ENCODE measurements around the gene SCN10A.

The SCN10A gene

GRCh38 chr3:38720465-38720864 is 95.6 kb downstream of the SCN10A start:
- DNase-seq (ENCODE audit: low read depth) = no peak

GRCh38 chr3:38717355-38718240 is 98.4 kb downstream of the SCN10A start:
- no peak for DNase-seq (ENCODE audit: low read depth)

- DNase-seq (ENCODE audit: low read depth) = peak; percentile 68
Measured at GRCh38 chr3:38713121-38713520, 102.9 kb downstream of the SCN10A start.

GRCh38 chr3:38711321-38711720 is 104.7 kb downstream of the SCN10A start:
- DNase-seq (ENCODE audit: low read depth) = peak; percentile 60

- peak; percentile 13 for DNase-seq (ENCODE audit: low read depth)
Measured at GRCh38 chr3:38707730-38708129, 108.3 kb downstream of the SCN10A start.

GRCh38 chr3:38706961-38707360 is 109.1 kb downstream of the SCN10A start:
- no peak for DNase-seq (ENCODE audit: low read depth)

- no peak for DNase-seq (ENCODE audit: low read depth)
Measured at GRCh38 chr3:38702231-38702630, 113.8 kb downstream of the SCN10A start.

GRCh38 chr3:38698760-38699159 is 117.3 kb downstream of the SCN10A start:
- DNase-seq (ENCODE audit: low read depth) = no peak

GRCh38 chr3:38698061-38698460 is 118.0 kb downstream of the SCN10A start:
- DNase-seq (ENCODE audit: low read depth) = no peak

- DNase-seq (ENCODE audit: low read depth) = no peak
Measured at GRCh38 chr3:38696034-38696433, 120.0 kb downstream of the SCN10A start.

GRCh38 chr3:38690185-38690584 is 125.8 kb downstream of the SCN10A start:
- peak; percentile 11 for DNase-seq (ENCODE audit: low read depth)

GRCh38 chr3:38689774-38690173 is 126.2 kb downstream of the SCN10A start:
- peak; percentile 17 for DNase-seq (ENCODE audit: low read depth)

GRCh38 chr3:38689346-38689745 is 126.7 kb downstream of the SCN10A start:
- DNase-seq (ENCODE audit: low read depth) = no peak

GRCh38 chr3:38687321-38687720 is 128.7 kb downstream of the SCN10A start:
- no peak for DNase-seq (ENCODE audit: low read depth)

GRCh38 chr3:38684546-38684945 is 131.5 kb downstream of the SCN10A start:
- no peak for DNase-seq (ENCODE audit: low read depth)

GRCh38 chr3:38669668-38670067 is 146.3 kb downstream of the SCN10A start:
- DNase-seq (ENCODE audit: low read depth) = no peak

GRCh38 chr3:38662544-38662943 is 153.5 kb downstream of the SCN10A start:
- peak; percentile 54 for DNase-seq (ENCODE audit: low read depth)

GRCh38 chr3:38658841-38659240 is 157.2 kb downstream of the SCN10A start:
- no peak for DNase-seq (ENCODE audit: low read depth)

- no peak for DNase-seq (ENCODE audit: low read depth)
Measured at GRCh38 chr3:38657369-38657768, 158.6 kb downstream of the SCN10A start.

- peak; percentile 39 for DNase-seq (ENCODE audit: low read depth)
Measured at GRCh38 chr3:38655708-38656300, 160.2 kb downstream of the SCN10A start.

- DNase-seq (ENCODE audit: low read depth) = no peak
Measured at GRCh38 chr3:38653685-38654537, 162.1 kb downstream of the SCN10A start.

GRCh38 chr3:38652934-38653333 is 163.1 kb downstream of the SCN10A start:
- no peak for DNase-seq (ENCODE audit: low read depth)

Data from EH (cell line).